Measurements from ENCODE around the gene CFAP57. TPM values are rescaled to one million over a fixed set of nuclear protein-coding genes. Genes with fewer than 3 reads are reported as not detected.

The CFAP57 gene
- total and polyA plus RNA-seq, 2 of the 8 experiments (the other 6 are each of a cell fraction or from before 2014, with no cell fraction given): 0.20 to 0.80 TPM

- Histone ChIP-seq H4K91ac (replicated peaks; ENCODE audit: insufficient read length, low read length) (no peak overlapping the region), H4K8ac (ENCODE audit: extremely low read depth, insufficient read depth, low read length) (no peak overlapping the region), H3K9me3 (ENCODE audit: insufficient read depth in 2 of 2, low read depth in 1 of 2, low read length in 1 of 2) (no peaks in the 10 kb centered on the region), H2BK5ac (ENCODE audit: low read depth, low read length) (no peak overlapping the region), H2BK15ac (ENCODE audit: low read length) (no peak overlapping the region), H2BK12ac (ENCODE audit: low read depth, low read length) (no peak overlapping the region), H3K4me2 (ENCODE audit: insufficient read depth in 1 of 2, low read depth in 2 of 2, low read length in 2 of 2) (no peak overlapping the region), H3K4me1 (replicated peaks in 1 of 4; ENCODE audit: control insufficient read depth in 3 of 4, insufficient read depth in 4 of 4, low read length in 3 of 4) (no peaks in the 10 kb centered on the region), H3K79me2 (ENCODE audit: control insufficient read depth in 1 of 2, insufficient read depth in 2 of 2, low read length in 2 of 2) (peaks cover 0 to under 1% of the 10 kb centered on the region in 2 experiments; a peak in 1 of 4 replicates), H3K23me2 (ENCODE audit: low read depth, low read length) (no peaks in the 10 kb centered on the region), H4K20me1 (replicated peaks in 1 of 2; ENCODE audit: control insufficient read depth in 1 of 2, insufficient read depth in 2 of 2, low read length in 2 of 2) (no peaks in the 10 kb centered on the region), H3K18ac (ENCODE audit: extremely low read depth, low read length) (no peak overlapping the region), H3K56ac (replicated peaks; ENCODE audit: insufficient read length, low read depth, low read length) (no peak overlapping the region), H3K79me1 (ENCODE audit: low read depth, low read length) (no peaks in the 10 kb centered on the region), H3K27ac (ENCODE audit: low read depth, low read length) (no peak overlapping the region), H2AFZ (ENCODE audit: low read length) (no peak overlapping the region), H3K23ac (ENCODE audit: insufficient read length) (no peak overlapping the region), H4K5ac (ENCODE audit: insufficient read length, low read depth, low read length) (no peak overlapping the region), H2AK5ac (ENCODE audit: low read depth, low read length) (no peak overlapping the region), H3K27me3 (replicated peaks in 1 of 4; ENCODE audit: control insufficient read depth in 3 of 4, extremely low read depth in 1 of 4, insufficient read depth in 3 of 4, low read length in 3 of 4) (no peaks in the 10 kb centered on the region), H3K4ac (replicated peaks; ENCODE audit: insufficient read length, low read depth, low read length) (no peak overlapping the region), H3K14ac (ENCODE audit: insufficient read length) (no peak overlapping the region), H3K36me3 (ENCODE audit: control insufficient read depth in 2 of 4, insufficient read depth in 4 of 4, low read length in 3 of 4) (peaks cover 7 to 59% (median 39%) of the 10 kb centered on the region in 4 experiments), H2BK20ac (ENCODE audit: low read length) (no peak overlapping the region), H3K9ac (replicated peaks in 1 of 4; ENCODE audit: extremely low read depth in 1 of 4, low read depth in 3 of 4, low read length in 3 of 4) (no peak overlapping the region), H3K4me3 (ENCODE audit: extremely low read depth in 1 of 4, insufficient read depth in 2 of 4, low read depth in 3 of 4, low read length in 4 of 4) (no peak overlapping the region), H2BK120ac (replicated peaks; ENCODE audit: low read depth, low read length) (no peak overlapping the region)
- no peak for FAIRE-seq
- POLR2A ChIA-PET (ENCODE audit: partially characterized antibody): interaction anchor here (1.0 to 1.6 kb wide), 2 partner anchors 13 to 42 kb away, joined by 3 to 4 read pairs; no protein-coding TSS in a partner anchor
- CTCF ChIA-PET (ENCODE audit: partially characterized antibody): interaction anchor here (0.6 to 1.1 kb wide), 4 partner anchors 66 to 348 kb away, joined by 3 to 4 read pairs (median 3); partner anchors contain the start of genes ERMAP and SVBP
- DNase-seq (ENCODE audit: low read depth in 1 of 2, low spot score in 2 of 2): no peak
- 90% methylated on average over 3 of the region's 3 CpGs; no CpG with 5 or more reads in 1 of the 2 experiments for WGBS, 2 experiments (ENCODE audit: extremely low coverage in 1 of 2, insufficient coverage in 1 of 2, insufficient read length in 1 of 2, insufficient replicate concordance in 2 of 2, low coverage in 1 of 2, low lambda C conversion rate in 2 of 2, missing lambda C conversion rate in 1 of 2)
- TF ChIP-seq ASH2L (IDR thresholded peaks at IDR 0.05; ENCODE audit: low read length): no peak
- no peak for TF ChIP-seq RFX5 (IDR thresholded peaks at IDR 0.05; ENCODE audit: borderline replicate concordance, low read depth, low read length)
- TF ChIP-seq TEAD4 (IDR thresholded peaks at IDR 0.05; ENCODE audit: low read depth, low read length): no peak
- no peak for TF ChIP-seq KDM4A (IDR thresholded peaks at IDR 0.05; ENCODE audit: low read depth, low read length, severe bottlenecking)
- TF ChIP-seq BCL11A (IDR thresholded peaks at IDR 0.05; ENCODE audit: low read depth in 2 of 2, low read length in 2 of 2): no peak
- TF ChIP-seq SAP30 (IDR thresholded peaks at IDR 0.05; ENCODE audit: insufficient read depth, insufficient replicate concordance, low read length): no peak
- no peak for TF ChIP-seq POLR2AphosphoS5 (IDR thresholded peaks at IDR 0.05; ENCODE audit: low read depth, low read length)
- no peak for TF ChIP-seq BRCA1 (IDR thresholded peaks at IDR 0.05; ENCODE audit: low read depth, low read length)
- TF ChIP-seq GTF2F1 (IDR thresholded peaks at IDR 0.05; ENCODE audit: borderline replicate concordance, low read depth, low read length): no peak
- no peak for TF ChIP-seq CREB1 (IDR thresholded peaks at IDR 0.05)
- no peak for TF ChIP-seq JUN (IDR thresholded peaks at IDR 0.05; ENCODE audit: low read depth, low read length)
- TF ChIP-seq POU5F1 (IDR thresholded peaks at IDR 0.05; ENCODE audit: low read depth, low read length): no peak
- TF ChIP-seq TAF1 (IDR thresholded peaks at IDR 0.05; ENCODE audit: low read depth, low read length): no peak
- TF ChIP-seq RXRA (IDR thresholded peaks at IDR 0.05; ENCODE audit: insufficient read depth, low read depth, low read length): no peak
- TF ChIP-seq E2F6 (IDR thresholded peaks at IDR 0.05): no peak
Measured at GRCh38 chr1:43165162-43165561, 7.0 kb upstream of the CFAP57 start.

Data from H1 (cell line).